Fibroblast of villous mesenchyme (primary cell): Measurements from ENCODE around the gene GRIN2A. TPM values are rescaled to one million over a fixed set of nuclear protein-coding genes. Genes with fewer than 3 reads are reported as not detected.

Experiments used
- DNase-seq: peaks from one replicate; pipeline ENCODE4 v3.0.0-alpha.2; 2010; ENCODE audit warnings: low read depth
- H3K4me3 ChIP-seq: 2 replicates; pipeline ENCODE4 v1.5.1; 2011; ENCODE audit warnings: low read depth, mild to moderate bottlenecking, low read length
- total RNA-seq: library from RNA; depleted of rRNA; stranded (reverse); fragments of >200 nt; gene quantifications from 2 replicates; pipeline ENCODE4 v1.2.3, GENCODE V29; 2012
- TF ChIP-seq, protein P1 (sequence below): IDR thresholded peaks from 2 replicates; pipeline ENCODE4 v1.5.1; 2012; ENCODE audit warnings: low read depth, mild to moderate bottlenecking, low read length; ENCODE audit not compliant: insufficient read depth

GRIN2A gene
- total RNA-seq, 1 donor, result 1.3 TPM

- DNase-seq, result no peak
- TF ChIP-seq, protein P1, sequence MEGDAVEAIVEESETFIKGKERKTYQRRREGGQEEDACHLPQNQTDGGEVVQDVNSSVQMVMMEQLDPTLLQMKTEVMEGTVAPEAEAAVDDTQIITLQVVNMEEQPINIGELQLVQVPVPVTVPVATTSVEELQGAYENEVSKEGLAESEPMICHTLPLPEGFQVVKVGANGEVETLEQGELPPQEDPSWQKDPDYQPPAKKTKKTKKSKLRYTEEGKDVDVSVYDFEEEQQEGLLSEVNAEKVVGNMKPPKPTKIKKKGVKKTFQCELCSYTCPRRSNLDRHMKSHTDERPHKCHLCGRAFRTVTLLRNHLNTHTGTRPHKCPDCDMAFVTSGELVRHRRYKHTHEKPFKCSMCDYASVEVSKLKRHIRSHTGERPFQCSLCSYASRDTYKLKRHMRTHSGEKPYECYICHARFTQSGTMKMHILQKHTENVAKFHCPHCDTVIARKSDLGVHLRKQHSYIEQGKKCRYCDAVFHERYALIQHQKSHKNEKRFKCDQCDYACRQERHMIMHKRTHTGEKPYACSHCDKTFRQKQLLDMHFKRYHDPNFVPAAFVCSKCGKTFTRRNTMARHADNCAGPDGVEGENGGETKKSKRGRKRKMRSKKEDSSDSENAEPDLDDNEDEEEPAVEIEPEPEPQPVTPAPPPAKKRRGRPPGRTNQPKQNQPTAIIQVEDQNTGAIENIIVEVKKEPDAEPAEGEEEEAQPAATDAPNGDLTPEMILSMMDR, result no peak
- no peak overlapping the region for H3K4me3 ChIP-seq
Observed at GRCh38 chr16:10100829-10101228, 81.4 kb downstream of the GRIN2A start.

GRCh38 chr16:10098991-10099390 is 83.2 kb downstream of the GRIN2A start:
- DNase-seq, result peak; percentile 41
- no peak overlapping the region for H3K4me3 ChIP-seq
- TF ChIP-seq, protein P1, result no peak

- no peak for DNase-seq
- no peak overlapping the region for H3K4me3 ChIP-seq
- TF ChIP-seq, protein P1, result no peak
Observed at GRCh38 chr16:10097271-10097670, 85.0 kb downstream of the GRIN2A start.

- no peak overlapping the region for H3K4me3 ChIP-seq
- DNase-seq, result no peak
- TF ChIP-seq, protein P1, result no peak
Observed at GRCh38 chr16:10093576-10093975, 88.7 kb downstream of the GRIN2A start.

DNA sequence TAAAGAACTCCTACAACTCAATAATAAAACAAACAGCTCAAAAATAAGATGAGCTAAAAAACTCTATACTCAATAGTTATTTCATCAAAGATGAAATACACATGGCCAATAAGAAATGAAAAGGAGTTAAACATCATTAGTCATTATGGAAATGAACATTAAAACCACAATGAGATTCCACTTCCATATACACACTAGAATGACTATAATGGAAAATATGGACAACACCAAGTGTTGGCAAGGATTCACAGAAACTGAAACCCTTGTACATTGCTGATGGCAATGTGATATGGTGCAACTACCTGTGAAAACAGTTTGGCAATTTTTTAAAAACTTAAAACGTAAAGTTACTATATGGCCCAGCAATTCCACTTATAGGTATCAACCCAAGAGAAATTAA is 91.4 kb downstream of the GRIN2A start:
- TF ChIP-seq, protein P1, result no peak
- no peak for DNase-seq
- H3K4me3 ChIP-seq, result no peak overlapping the region

DNA sequence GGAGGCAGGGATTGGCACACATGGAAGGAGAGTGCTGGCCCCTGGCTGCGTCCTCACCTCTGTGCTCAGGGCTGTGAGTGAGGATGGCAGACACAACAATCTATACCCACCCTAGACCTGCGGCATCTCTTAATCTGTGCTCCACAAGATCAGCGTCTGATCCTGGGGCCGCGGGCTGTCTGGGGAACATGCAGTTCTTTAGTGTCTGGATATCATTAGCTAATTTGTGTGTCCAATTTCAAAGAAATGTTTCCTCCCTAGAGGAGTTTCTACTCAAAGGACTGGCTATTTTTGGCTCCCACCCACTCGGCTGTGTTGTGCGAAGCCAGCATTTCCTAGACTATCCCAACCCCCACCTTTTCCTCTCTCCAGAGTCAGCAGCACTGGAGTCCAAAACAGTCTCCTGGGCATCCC is 93.8 kb downstream of the GRIN2A start:
- peak; percentile 35 for DNase-seq
- H3K4me3 ChIP-seq, result no peak overlapping the region
- TF ChIP-seq, protein P1, result no peak

- TF ChIP-seq, protein P1, result no peak
- DNase-seq, result no peak
- H3K4me3 ChIP-seq, result no peak overlapping the region
Observed at GRCh38 chr16:10087151-10087550, 95.1 kb downstream of the GRIN2A start.
